Hepatocyte (in vitro differentiated cells): ENCODE results near the gene ZNF521.

Experiments
- EZH2 ChIP-seq: fragments of 200-600 bp; sonication (generic); IDR thresholded peaks from 2 replicates; pipeline ENCODE4 v1.6.1; 2016; ENCODE audit warnings: antibody characterized with exemption, mild to moderate bottlenecking, borderline replicate concordance
- EZH2phosphoT487 ChIP-seq: fragments of 200-600 bp; sonication (generic); IDR thresholded peaks from one replicate; pipeline ENCODE4 v1.6.1; 2018; ENCODE audit warnings: antibody characterized with exemption, mild to moderate bottlenecking, low read depth, moderate library complexity; ENCODE audit not compliant: unreplicated experiment, severe bottlenecking
- TF ChIP-seq, protein P1 (sequence below): fragments of 200-600 bp; sonication (generic); IDR thresholded peaks from 2 replicates; pipeline ENCODE4 v1.5.1; 2016; ENCODE audit warnings: antibody characterized with exemption, mild to moderate bottlenecking; ENCODE audit not compliant: poor library complexity

DNA sequence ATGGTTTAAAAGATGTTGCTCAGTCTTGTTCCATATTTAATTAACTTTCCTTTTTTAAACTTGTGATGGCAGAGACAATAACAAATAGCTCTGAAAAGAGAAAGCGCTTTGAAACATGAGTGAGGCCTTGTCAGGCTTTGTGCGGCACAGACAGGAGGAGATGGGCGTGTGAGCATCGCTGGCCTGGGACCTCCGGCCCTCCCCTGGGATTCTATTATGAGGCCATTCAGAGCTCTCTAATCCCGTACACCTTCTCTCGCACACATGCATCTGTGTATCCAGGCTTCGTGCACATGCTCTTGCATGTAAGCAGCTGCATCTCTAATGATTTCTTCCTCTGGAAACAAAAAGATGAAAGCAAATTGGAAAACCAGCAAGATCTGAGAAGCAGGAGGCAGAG is 313.7 kb downstream of the ZNF521 start:
- TF ChIP-seq, protein P1, sequence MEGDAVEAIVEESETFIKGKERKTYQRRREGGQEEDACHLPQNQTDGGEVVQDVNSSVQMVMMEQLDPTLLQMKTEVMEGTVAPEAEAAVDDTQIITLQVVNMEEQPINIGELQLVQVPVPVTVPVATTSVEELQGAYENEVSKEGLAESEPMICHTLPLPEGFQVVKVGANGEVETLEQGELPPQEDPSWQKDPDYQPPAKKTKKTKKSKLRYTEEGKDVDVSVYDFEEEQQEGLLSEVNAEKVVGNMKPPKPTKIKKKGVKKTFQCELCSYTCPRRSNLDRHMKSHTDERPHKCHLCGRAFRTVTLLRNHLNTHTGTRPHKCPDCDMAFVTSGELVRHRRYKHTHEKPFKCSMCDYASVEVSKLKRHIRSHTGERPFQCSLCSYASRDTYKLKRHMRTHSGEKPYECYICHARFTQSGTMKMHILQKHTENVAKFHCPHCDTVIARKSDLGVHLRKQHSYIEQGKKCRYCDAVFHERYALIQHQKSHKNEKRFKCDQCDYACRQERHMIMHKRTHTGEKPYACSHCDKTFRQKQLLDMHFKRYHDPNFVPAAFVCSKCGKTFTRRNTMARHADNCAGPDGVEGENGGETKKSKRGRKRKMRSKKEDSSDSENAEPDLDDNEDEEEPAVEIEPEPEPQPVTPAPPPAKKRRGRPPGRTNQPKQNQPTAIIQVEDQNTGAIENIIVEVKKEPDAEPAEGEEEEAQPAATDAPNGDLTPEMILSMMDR = no peak
- TF ChIP-seq EZH2 (no peak), EZH2phosphoT487 (no peak)
